Measurements from ENCODE around the gene NAA10. TPM values are rescaled to one million over a fixed set of nuclear protein-coding genes. Genes with fewer than 3 reads are reported as not detected.

Gene NAA10
- total RNA-seq, 1 donor from 2014 or later: 69.2 TPM

- Histone ChIP-seq H3K4me1 (peaks cover 26% of the 10 kb centered on the region), H3K4me3 (peak overlapping the region; percentile 34), H3K27me3 (ENCODE audit: low read depth) (no peaks in the 10 kb centered on the region), H3K27ac (peak overlapping the region; percentile 95), H3K36me3 (peaks cover 34% of the 10 kb centered on the region), H3K9me3 (no peaks in the 10 kb centered on the region)
- TF ChIP-seq CTCF (IDR thresholded peaks at IDR 0.05): no peak
- intact Hi-C loops (cut with DNase I): no loop called here
- ATAC-seq: no peak
- DNase-seq: no peak
Observed at GRCh38 chrX:153928846-153929245, 6.0 kb downstream of the NAA10 start.

GRCh38 chrX:153927922-153928760 is 6.7 kb downstream of the NAA10 start:
- DNase-seq (peak; percentile 97), ATAC-seq (peak; percentile 95 to 96)
- Histone ChIP-seq H3K4me1 (peaks cover 26% of the 10 kb centered on the region), H3K27ac (peak overlapping the region; percentile 95), H3K27me3 (ENCODE audit: low read depth) (no peaks in the 10 kb centered on the region), H3K9me3 (no peaks in the 10 kb centered on the region), H3K36me3 (peaks cover 34% of the 10 kb centered on the region), H3K4me3 (peak overlapping the region; percentile 64)
- intact Hi-C loops (cut with DNase I): no loop called here
- TF ChIP-seq CTCF (IDR thresholded peaks at IDR 0.05): peak; percentile 18

GRCh38 chrX:153927672-153927921 is 7.2 kb downstream of the NAA10 start:
- TF ChIP-seq CTCF (IDR thresholded peaks at IDR 0.05): no peak
- intact Hi-C loops (cut with DNase I): no loop called here
- peaks cover 29% of the 10 kb centered on the region for H3K4me1 ChIP-seq
- peak in 1 of 2 donors; percentile 11 for ATAC-seq
- peak overlapping the region; percentile 64 for H3K4me3 ChIP-seq
- peaks cover 29% of the 10 kb centered on the region for H3K36me3 ChIP-seq
- no peaks in the 10 kb centered on the region for H3K9me3 ChIP-seq
- peak overlapping the region; percentile 95 for H3K27ac ChIP-seq
- no peak for DNase-seq
- no peaks in the 10 kb centered on the region for H3K27me3 ChIP-seq (ENCODE audit: low read depth)

GRCh38 chrX:153926858-153927671 is 7.8 kb downstream of the NAA10 start:
- H3K4me3 ChIP-seq: peak overlapping the region; percentile 64
- H3K27ac ChIP-seq: peak overlapping the region; percentile 95
- ATAC-seq (peak; percentile 19 to 54), DNase-seq (peak; percentile 75)
- H3K4me1 ChIP-seq: peaks cover 34% of the 10 kb centered on the region
- H3K9me3 ChIP-seq: no peaks in the 10 kb centered on the region
- H3K27me3 ChIP-seq (ENCODE audit: low read depth): no peaks in the 10 kb centered on the region
- intact Hi-C loops (cut with DNase I): no loop called here
- no peak for TF ChIP-seq CTCF (IDR thresholded peaks at IDR 0.05)
- peaks cover 25% of the 10 kb centered on the region for H3K36me3 ChIP-seq

GRCh38 chrX:153926552-153926857 is 8.3 kb downstream of the NAA10 start:
- H3K9me3 ChIP-seq: no peaks in the 10 kb centered on the region
- DNase-seq (no peak), ATAC-seq (no peak)
- peak overlapping the region; percentile 95 for H3K27ac ChIP-seq
- H3K36me3 ChIP-seq: peaks cover 20% of the 10 kb centered on the region
- peaks cover 39% of the 10 kb centered on the region for H3K4me1 ChIP-seq
- H3K27me3 ChIP-seq (ENCODE audit: low read depth): no peaks in the 10 kb centered on the region
- peak overlapping the region; percentile 64 for H3K4me3 ChIP-seq
- intact Hi-C loops (cut with DNase I): no loop called here
- TF ChIP-seq CTCF (IDR thresholded peaks at IDR 0.05): no peak

Measured in lower lobe of right lung (tissue), 2 donors.